ENCODE measurements around the gene PLEKHA1.

Gene PLEKHA1

DNA sequence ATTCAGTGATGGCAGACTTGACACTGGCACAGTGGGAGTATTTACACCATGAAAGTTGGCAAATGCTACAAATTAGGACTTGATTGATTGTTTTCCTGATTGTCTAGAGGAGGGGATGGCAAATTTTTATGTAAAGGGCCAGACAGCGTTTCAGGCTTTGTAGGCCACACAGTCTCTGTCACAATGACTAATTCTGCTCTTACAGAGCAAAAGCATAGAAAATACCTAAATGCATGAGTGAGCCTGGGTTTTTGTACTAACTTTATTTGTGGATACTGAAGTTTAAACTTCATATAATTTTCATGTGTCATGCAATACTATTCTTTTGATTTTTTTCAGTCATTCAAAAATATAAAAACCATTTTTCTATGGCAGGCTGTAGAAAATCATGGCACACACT is 71.0 kb downstream of the PLEKHA1 start:
- TF ChIP-seq, protein P1, sequence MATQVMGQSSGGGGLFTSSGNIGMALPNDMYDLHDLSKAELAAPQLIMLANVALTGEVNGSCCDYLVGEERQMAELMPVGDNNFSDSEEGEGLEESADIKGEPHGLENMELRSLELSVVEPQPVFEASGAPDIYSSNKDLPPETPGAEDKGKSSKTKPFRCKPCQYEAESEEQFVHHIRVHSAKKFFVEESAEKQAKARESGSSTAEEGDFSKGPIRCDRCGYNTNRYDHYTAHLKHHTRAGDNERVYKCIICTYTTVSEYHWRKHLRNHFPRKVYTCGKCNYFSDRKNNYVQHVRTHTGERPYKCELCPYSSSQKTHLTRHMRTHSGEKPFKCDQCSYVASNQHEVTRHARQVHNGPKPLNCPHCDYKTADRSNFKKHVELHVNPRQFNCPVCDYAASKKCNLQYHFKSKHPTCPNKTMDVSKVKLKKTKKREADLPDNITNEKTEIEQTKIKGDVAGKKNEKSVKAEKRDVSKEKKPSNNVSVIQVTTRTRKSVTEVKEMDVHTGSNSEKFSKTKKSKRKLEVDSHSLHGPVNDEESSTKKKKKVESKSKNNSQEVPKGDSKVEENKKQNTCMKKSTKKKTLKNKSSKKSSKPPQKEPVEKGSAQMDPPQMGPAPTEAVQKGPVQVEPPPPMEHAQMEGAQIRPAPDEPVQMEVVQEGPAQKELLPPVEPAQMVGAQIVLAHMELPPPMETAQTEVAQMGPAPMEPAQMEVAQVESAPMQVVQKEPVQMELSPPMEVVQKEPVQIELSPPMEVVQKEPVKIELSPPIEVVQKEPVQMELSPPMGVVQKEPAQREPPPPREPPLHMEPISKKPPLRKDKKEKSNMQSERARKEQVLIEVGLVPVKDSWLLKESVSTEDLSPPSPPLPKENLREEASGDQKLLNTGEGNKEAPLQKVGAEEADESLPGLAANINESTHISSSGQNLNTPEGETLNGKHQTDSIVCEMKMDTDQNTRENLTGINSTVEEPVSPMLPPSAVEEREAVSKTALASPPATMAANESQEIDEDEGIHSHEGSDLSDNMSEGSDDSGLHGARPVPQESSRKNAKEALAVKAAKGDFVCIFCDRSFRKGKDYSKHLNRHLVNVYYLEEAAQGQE (IDR thresholded peaks at IDR 0.05; ENCODE audit: insufficient read depth in 1 of 2, low read depth in 2 of 2, low read length in 2 of 2), result no peak
- no peak for TF ChIP-seq POLR2AphosphoS5 (IDR thresholded peaks at IDR 0.05; ENCODE audit: low read depth, low read length)
- no peak for TF ChIP-seq FOXP2 (optimal IDR thresholded peaks at IDR 0.05; ENCODE audit: borderline replicate concordance, extremely low read depth, extremely low read length, insufficient read depth)
- TF ChIP-seq SIN3A (IDR thresholded peaks at IDR 0.05; ENCODE audit: borderline replicate concordance, insufficient read depth, low read length), result no peak
- TF ChIP-seq TAF1 (IDR thresholded peaks at IDR 0.05; ENCODE audit: borderline replicate concordance, insufficient read depth, low read length), result no peak

DNA sequence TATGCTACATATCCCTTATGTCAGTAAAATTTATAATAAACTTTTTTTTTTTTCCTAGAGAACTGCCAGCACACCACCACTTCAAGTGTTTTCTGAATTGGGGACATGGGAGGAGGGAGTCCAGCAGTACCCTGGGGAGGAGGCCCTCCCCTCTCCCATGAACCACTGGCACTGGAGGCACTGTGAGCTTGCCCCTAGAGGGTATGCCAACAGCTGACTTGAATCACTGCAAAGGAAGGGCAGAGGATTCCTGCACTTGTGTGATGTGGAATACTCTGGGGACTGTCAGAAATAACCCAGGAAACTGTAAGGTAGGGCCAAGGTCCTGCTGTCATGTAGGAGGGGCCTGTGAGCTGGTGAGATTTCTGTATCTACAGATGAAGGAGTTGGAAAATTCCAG is 71.4 kb downstream of the PLEKHA1 start:
- TF ChIP-seq, protein P1 (IDR thresholded peaks at IDR 0.05; ENCODE audit: insufficient read depth in 1 of 2, low read depth in 2 of 2, low read length in 2 of 2), result no peak
- no peak for TF ChIP-seq FOXP2 (optimal IDR thresholded peaks at IDR 0.05; ENCODE audit: borderline replicate concordance, extremely low read depth, extremely low read length, insufficient read depth)
- no peak for TF ChIP-seq SIN3A (IDR thresholded peaks at IDR 0.05; ENCODE audit: borderline replicate concordance, insufficient read depth, low read length)
- no peak for TF ChIP-seq POLR2AphosphoS5 (IDR thresholded peaks at IDR 0.05; ENCODE audit: low read depth, low read length)
- TF ChIP-seq TAF1 (IDR thresholded peaks at IDR 0.05; ENCODE audit: borderline replicate concordance, insufficient read depth, low read length), result no peak

DNA sequence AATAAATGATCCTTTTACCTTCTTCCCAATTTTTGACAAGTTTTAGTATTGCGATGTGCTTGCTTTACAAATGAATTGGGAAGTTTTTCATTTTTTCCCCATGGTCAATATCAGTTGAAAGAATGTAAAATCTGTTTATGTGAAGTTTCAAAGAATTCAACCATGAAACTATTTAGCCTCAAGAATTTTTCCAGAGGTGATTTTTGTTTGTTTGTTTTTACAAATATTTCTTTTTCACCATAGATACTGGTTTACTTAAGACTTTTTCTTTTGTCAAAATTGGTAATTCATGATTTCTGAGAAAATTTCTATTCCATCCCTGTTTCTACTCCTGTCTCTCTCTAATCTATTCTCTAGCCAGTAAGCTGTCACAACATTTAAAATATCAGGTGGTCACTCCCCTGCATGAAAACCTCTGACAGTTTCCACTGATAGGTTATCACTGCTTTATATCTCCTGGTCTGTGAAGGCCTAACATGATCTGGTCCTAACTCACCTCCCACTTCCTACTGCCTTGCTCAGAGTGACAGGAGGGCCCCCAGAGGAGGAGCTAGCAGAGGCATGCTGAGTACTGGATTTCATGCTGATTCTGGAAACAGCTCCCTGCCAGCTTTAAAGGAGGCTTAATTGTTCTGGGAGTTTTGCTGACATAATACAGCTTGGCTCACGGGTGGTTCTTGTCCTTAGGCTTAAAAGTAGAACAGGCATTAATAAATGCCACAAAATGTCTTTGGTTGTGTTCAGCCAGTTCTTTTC is 72.3 kb downstream of the PLEKHA1 start:
- TF ChIP-seq, protein P1 (IDR thresholded peaks at IDR 0.05; ENCODE audit: insufficient read depth in 1 of 2, low read depth in 2 of 2, low read length in 2 of 2), result no peak
- TF ChIP-seq POLR2AphosphoS5 (IDR thresholded peaks at IDR 0.05; ENCODE audit: low read depth, low read length) (no peak), SIN3A (IDR thresholded peaks at IDR 0.05; ENCODE audit: borderline replicate concordance, insufficient read depth, low read length) (no peak), TAF1 (IDR thresholded peaks at IDR 0.05; ENCODE audit: borderline replicate concordance, insufficient read depth, low read length) (no peak), FOXP2 (optimal IDR thresholded peaks at IDR 0.05; ENCODE audit: borderline replicate concordance, extremely low read depth, extremely low read length, insufficient read depth) (no peak)

DNA sequence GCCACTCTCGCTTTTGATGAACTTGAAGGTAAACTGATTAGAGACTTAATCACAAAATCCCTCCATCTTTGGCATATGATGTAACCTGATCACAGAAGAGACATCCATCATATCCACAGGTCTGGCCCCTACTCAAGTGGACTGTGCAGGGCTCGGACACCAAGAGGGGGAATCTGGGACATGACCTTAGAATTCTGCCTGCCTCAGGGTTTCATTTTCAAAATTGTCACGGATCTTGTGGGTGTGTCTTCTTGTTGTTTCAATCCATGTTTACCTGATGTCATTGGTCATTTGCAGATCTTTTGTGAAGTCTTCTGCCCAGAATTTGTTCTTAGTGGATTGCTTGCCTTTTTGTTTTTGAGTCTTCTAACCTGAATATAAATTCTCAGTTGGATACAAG is 74.1 kb downstream of the PLEKHA1 start:
- TF ChIP-seq FOXP2 (optimal IDR thresholded peaks at IDR 0.05; ENCODE audit: borderline replicate concordance, extremely low read depth, extremely low read length, insufficient read depth), result no peak
- TF ChIP-seq, protein P1 (IDR thresholded peaks at IDR 0.05; ENCODE audit: insufficient read depth in 1 of 2, low read depth in 2 of 2, low read length in 2 of 2), result no peak

DNA sequence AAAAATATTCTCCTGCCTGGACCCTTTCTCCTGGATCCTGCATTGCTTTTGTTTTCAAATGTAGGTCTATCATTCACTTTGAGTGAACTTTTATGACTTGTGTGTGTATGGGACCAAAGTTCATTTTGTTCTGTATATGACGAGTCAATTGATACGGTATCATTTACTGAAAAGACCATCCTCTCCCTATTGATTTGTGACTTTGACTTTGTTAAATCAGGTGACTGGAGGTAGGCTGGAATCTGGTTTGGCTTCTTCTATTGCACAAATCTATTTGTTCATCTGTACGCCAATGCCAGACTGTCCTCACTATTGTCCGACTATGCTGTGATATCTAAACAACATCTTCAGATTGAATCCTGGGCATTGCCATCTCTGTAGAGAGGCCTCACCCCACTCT is 74.6 kb downstream of the PLEKHA1 start:
- TF ChIP-seq SIN3A (IDR thresholded peaks at IDR 0.05; ENCODE audit: borderline replicate concordance, insufficient read depth, low read length), result no peak
- TF ChIP-seq FOXP2 (optimal IDR thresholded peaks at IDR 0.05; ENCODE audit: borderline replicate concordance, extremely low read depth, extremely low read length, insufficient read depth), result no peak
- no peak for TF ChIP-seq TAF1 (IDR thresholded peaks at IDR 0.05; ENCODE audit: borderline replicate concordance, insufficient read depth, low read length)
- TF ChIP-seq POLR2AphosphoS5 (IDR thresholded peaks at IDR 0.05; ENCODE audit: low read depth, low read length), result no peak
- TF ChIP-seq, protein P1 (IDR thresholded peaks at IDR 0.05; ENCODE audit: insufficient read depth in 1 of 2, low read depth in 2 of 2, low read length in 2 of 2), result no peak

Data from PFSK-1 (cell line).